Stimulated activated CD8-positive, alpha-beta memory T cell treated with anti-CD3 and anti-CD28 coated beads, Interleukin-4, amount 100 ng/mL, for 24 hours (primary cell): ENCODE data around the gene RAP1A.
"Not testable (repeated sequence)": the region's sequence is repeated elsewhere in the genome, so short reads cannot be mapped to it uniquely, and the experiment has no call there.

Experiments used
- DNase-seq: peaks from one replicate; pipeline ENCODE4 v3.0.0-alpha.2; 2020; ENCODE audit warnings: low read depth

Gene RAP1A

GRCh38 chr1:111738133-111738435 lies 118.5 kb downstream of the RAP1A start:
- no peak for DNase-seq

- peak; percentile 33 for DNase-seq
These were observed 119.0 kb downstream of the RAP1A start for GRCh38 chr1:111738436-111739193.

DNA sequence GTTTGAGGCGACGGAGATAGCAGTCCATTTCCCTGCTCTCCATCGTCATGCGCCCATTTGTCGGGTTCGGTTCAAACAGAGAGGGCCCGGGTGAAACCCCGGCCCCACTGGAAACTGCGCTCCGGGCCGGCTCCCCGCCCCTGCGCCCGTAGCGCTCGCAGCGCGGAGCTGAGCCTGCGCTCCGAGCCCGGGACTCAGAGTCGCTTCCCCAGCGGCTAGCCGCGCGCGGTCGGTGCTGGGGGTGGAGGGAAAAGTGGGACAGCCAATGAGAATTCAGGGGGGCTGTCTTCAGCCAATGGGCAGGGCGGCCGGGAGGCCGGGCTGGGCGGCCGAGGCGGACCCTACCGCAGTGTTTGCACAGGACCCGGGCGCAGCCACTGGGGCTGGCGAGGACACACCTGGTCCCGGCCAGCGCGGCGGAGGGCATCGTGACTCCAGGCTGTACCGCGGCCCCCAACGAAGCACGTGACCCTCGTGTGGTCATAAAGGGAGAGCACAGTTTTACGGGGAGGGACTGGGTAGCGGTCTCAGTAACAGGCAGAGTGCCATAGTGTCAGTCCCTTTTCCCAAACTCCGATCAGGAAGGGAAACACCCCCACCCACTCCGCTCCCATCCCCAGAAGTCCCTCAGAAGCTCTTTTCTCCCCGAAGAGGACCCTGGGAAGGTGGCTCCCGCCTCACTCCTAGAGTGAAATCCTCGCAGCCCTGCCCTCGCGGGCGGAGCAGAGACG lies 119.8 kb downstream of the RAP1A start, which contains the start of gene INKA2:
Gene INKA2 (minus strand): TSS at position 202 of the 731 bp plus-strand sequence. CDS start 153 bp downstream, at position 49.
- peak; percentile 75 for DNase-seq

- no peak for DNase-seq
These were observed 120.6 kb downstream of the RAP1A start for GRCh38 chr1:111739925-111740765.

DNA sequence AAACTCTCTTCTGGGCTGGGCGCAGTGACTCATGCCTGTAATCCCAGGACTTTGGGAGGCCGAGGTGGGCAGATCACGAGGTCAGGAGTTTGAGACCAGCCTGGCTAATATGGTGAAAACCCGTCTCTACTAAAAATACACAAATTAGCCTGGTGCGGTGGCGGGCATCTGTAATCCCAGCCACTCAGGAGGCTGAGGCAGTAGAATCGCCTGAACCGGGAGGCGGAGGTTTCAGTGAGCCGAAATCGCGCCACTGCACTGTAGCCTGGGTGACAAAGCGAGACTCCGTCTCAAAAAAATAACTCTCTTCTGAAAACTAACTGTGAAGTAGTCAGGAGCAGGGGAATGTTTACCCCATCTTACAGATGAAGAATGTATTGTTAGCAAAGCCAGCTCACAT lies 122.7 kb downstream of the RAP1A start:
- not testable (repeated sequence) for DNase-seq

- no peak for DNase-seq
These were observed 123.5 kb downstream of the RAP1A start for GRCh38 chr1:111742938-111743549.

GRCh38 chr1:111743679-111744101 lies 124.1 kb downstream of the RAP1A start:
- DNase-seq: no peak

DNA sequence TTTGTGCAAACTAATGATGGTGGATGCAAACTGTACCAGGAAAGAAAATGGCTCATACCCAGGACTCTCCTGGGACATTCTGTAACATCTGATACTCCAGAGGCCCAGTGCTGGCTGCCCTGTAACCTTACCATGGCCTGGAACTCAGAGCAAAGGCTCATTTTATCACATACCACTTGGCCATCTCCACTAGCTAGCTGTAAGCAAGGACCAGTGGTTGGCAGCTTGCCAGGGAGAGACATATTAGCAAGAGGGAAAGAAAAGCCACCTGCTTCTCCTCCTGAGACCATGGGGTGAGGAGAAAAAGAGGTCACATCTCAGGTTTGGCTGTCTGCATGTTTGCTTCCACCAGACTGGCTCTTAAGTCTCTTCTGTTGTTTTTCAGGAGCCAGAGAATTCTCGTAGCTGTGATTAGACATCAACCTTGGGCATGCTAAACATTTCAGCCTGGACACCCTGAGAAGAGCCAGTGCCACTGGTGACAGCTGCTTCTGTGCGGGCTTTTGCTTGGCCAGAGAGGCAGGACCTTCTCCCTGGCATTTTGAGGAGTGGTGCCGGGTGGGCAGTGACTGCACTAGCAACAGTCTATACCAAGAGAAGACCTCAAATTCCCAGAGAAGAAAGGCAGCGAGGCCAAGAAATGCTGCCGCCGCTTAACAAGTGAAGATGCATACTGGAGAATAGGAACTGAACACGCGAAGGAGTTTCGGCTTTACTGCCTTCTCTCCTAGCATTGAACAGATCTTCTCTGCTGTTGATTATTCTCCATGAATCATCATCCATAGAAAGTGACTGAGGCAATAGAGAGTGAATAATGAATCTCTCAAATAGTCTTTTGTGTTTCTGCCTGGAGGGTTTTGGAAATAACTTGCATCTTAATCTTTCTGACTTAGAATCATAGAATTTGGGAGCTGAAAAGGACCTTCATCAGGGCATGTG lies 126.4 kb downstream of the RAP1A start:
- DNase-seq: no peak

DNA sequence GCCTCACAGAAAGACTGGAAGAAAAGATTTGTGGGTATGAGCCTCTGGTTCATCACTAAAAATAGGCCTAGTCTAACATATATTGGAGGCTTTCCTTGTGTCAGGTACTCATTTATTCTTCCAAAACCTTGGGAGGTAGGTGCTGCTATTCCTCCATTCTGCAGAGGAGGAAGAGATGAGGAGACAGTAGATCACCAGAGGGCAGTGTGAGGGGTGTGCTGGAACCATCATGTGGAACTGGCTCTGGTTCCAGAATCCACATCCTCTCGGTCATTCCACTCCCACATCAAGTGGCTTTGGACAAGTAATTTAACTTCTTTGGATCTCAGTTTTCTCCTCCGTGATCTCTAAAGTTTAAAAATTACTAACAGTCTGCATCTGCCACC lies 127.0 kb downstream of the RAP1A start:
- DNase-seq: no peak

DNA sequence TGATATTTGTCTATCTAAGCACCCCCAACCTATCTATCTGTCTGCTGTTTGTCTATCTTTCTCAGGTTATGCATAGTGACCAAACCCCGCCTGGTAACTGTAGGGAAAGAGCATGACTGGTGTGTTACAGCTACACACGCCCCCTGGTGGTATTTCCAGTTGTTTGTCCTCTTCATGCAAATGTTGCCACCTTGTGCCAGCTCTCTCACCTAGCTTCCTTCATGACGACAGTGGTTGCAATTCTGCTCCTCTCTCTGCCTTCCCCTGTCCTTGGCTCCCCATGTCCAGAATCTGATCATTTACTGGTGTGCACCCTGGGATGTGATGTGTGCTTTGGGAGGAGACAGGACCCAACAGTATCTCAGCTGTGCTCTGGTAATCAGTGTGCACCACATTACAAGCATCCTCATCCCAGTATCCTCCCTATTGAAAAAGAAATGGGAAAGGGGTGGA lies 127.7 kb downstream of the RAP1A start:
- peak; percentile 44 for DNase-seq

GRCh38 chr1:111747947-111748346 lies 128.4 kb downstream of the RAP1A start:
- no peak for DNase-seq

GRCh38 chr1:111749628-111750027 lies 130.0 kb downstream of the RAP1A start:
- DNase-seq: no peak

DNA sequence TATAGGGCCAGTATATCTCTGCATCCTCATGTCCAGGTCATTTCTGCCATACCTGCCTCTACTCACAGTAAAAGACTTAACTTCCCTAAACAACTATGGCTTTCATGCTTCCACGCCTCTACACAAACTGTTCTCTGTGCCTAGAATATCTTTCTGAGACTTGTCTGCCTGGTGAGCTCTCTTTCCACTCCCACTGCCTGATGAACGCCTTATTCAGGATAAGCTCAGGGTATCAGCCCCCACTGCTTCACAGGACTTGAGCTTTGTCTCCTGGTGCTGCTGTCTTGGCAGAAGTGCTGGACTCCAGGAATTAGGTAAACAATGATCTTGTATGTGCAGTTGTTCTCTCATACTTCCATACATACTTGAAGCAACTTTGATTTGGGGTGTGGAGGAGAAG lies 131.3 kb downstream of the RAP1A start:
- DNase-seq: no peak

GRCh38 chr1:111751906-111752575 lies 132.5 kb downstream of the RAP1A start:
- no peak for DNase-seq

DNA sequence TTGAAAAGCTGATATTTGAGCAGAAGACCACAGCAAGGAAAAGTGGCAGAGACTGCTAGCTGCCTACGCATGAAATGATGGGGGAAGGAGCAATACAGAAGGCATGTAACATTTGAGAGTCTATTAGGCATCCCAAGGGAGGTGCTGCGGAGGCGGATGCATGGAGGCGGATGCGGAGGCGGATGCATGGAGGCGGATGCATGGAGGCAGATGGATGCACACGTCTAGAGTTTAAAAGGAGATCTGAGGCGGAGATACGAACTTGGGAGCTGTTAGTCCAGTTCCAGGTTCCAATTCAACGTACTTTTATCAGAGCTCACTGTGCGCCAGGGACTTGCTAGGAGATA lies 135.4 kb downstream of the RAP1A start:
- DNase-seq: peak; percentile 7

DNA sequence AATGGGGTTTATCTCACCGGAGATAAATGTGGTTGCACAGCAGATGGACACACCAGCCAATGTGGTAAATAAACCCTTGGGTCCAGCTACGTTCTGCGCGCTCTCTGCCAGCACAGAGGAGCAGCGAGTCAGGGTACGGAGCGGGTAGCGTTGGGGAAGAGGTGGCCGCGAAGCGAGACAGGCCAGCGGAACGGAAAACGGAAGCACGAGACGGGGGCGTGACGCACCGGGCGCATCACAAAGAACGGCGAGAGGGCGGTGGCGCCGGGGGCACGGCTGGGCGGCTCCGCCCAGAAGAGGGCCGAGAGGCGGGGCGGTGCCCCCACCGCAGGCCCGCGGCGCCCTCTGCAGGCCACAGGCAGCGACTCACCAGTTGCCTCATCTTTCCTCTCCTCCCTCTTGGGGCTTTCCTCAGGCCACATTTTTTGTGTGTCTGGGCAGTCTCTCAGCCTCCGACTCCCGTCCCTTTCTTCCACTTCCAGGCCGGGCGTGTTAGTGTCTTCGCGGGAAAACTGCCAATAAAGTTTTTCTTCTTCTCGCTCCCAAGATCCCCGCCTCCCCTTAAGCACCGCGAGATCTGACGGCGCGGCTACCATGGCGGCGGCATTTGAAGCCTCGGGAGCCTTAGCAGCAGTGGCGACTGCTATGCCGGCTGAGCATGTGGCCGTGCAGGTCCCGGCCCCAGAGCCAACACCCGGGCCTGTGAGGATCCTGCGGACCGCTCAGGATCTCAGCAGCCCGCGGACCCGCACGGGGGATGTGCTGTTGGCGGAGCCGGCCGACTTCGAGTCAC lies 135.9 kb downstream of the RAP1A start, which contains the start of gene DDX20:
Gene DDX20 (plus strand): TSS at position 571 of the 793 bp plus-strand sequence. CDS start 24 bp downstream, at position 595.
- peak; percentile 86 for DNase-seq

DNA sequence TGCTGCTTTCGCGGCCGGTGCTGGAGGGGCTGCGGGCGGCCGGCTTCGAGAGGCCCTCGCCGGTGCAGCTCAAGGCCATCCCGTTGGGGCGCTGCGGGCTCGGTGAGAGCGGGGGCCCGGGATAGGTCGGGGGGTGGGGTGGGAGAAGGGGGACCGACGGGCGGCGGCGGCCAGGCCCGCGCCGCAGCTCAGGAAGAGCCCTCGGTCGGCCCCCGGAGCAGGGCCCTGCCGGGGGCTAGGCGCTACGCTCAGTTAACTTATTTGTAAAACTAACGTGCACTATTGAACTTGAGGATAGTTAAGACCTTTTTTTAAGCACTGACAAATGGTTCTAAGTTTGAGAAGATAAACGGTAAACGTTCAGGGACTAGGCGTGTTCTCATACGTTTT lies 136.5 kb downstream of the RAP1A start:
- DNase-seq: no peak

DNA sequence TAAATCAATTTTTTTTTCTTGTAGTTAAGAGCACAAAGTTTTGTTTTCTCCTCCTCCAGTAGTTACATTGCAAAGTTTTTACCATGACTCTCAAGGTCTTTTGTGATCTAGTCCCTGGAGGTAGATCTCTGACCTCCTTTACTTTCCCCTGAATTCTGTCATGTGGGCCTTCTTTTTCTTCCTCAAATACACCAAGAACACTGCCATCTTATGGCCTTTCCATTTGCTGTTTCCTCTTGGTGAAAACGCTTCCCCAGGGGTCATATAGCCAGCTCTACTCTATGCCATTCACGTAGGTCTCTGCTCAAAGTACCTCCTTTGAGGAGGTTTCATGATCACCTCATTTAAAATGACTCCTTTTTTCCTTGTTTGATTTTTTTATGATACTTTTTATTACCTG lies 138.8 kb downstream of the RAP1A start:
- no peak for DNase-seq

DNA sequence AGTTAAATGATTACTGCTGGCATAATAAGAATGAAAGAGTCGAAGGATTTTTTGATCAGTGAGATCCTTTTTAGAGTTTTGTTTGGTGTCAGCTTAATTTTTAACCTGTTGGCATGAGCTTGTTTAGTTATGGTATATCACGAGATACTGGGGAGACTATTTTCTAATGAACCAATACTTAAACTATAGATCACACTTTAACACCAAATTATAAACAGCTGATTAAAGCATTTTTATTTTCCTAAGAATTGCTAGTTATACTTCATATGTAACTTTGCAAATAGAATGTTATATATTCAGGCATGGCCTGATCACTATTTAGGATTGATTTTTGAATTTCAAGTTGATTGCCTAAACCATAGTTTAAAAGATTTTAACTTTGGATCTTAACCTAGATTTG lies 142.1 kb downstream of the RAP1A start:
- DNase-seq: no peak

DNA sequence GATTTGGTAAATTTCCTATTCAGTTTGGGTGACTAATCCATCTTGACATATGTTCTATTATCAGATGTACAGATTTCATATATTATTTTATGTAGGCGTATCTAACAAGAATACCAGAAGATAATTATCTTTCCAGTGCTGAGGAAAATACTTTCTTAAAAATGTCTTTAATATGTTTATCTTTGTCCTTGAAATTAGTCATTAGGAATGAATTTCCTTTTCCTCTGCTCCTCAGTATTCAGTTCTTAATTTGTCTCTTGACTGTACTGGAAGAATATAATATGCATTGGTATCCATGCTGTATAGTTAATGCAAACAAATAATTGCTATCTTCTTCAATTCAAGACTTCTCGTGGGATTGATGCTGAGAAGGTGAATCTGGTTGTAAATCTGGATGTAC lies 142.7 kb downstream of the RAP1A start:
- DNase-seq: no peak
